Renal cortex interstitium (tissue), 11 donors: ENCODE measurements around the gene MX1. TPM values are rescaled to one million over a fixed set of nuclear protein-coding genes. Genes with fewer than 3 reads are reported as not detected.
"Not testable (repeated sequence)": the region's sequence is repeated elsewhere in the genome, so short reads cannot be mapped to it uniquely, and the experiment has no call there.

Experiments used
- DNase-seq, 11 donors: peaks; one replicate each; pipeline ENCODE4 v3.0.0-alpha.2; 2013; ENCODE audit warnings: low read depth in 9 of 11, low spot score in 4 of 11; ENCODE audit errors: extremely low read depth in 1 of 11
- polyA plus RNA-seq, 3 donors: library from polyadenylated mRNA; unstranded; fragments of 120-200 nt; gene quantifications; one replicate each; pipeline ENCODE4 v1.2.1, GENCODE V29; 2013; ENCODE audit not compliant: insufficient read length in 3 of 3

Gene MX1
- polyA plus RNA-seq, 3 donors: 7.7 to 18.3 (median 7.9) TPM

DNA sequence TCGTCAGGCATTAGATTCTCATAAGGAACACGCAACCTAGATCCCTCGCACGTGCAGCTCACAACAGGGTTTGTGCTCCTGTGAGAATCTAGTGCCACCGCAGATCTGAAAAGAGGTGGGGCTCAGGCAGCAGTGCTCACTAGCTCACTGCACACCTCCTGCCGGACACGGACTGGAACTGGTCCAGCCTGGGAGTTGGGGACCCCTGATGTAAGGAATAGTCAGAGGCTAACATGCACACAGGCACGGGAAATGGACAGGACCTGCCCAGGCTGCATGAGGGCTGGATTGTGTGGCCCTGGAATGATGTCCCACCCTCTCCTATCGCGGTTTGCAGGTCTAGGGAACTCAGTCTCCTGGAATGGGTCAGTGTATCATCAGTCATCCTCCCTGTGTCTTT is 23.2 kb upstream of the MX1 start:
- no peak for DNase-seq

DNA sequence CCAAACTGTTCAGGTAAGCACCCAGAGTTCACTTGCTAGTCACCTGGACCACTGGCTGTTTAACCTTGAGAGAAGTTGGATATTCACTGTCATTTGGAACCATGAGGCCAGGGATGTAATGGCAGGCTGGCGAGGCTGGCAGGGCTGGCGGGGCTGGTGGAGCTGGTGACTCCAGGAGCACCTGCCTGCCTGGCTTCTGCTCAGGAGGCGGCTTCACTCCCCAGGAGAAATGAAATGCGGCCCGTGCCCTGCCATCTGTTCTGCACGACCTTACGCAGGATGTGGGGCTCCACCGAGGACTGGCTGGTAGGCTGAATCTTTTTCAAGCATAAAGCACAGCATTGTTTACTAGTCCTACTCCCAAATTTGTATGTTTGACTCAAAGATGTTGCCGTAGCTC is 22.7 kb upstream of the MX1 start:
- no peak for DNase-seq

DNA sequence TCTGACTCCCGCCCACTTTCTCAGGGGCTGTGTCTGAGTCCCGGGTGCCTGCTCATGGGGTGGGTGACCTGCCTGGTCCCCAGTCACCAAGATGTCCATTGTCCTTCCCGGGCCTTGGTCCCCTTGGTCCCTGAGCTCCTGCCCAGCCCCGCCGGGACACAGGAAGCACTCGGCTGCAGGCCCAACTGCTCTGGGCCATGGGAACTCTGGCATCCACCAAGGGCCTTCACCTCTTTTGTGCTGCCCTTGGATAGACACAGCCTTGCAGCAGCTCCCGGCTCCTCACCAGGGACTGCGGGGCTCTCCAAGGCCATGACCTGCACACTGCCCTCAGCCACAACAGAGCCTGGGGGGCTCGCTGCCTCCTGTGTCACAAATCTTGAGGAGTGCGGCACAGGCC is 22.1 kb upstream of the MX1 start:
- DNase-seq: no peak

DNA sequence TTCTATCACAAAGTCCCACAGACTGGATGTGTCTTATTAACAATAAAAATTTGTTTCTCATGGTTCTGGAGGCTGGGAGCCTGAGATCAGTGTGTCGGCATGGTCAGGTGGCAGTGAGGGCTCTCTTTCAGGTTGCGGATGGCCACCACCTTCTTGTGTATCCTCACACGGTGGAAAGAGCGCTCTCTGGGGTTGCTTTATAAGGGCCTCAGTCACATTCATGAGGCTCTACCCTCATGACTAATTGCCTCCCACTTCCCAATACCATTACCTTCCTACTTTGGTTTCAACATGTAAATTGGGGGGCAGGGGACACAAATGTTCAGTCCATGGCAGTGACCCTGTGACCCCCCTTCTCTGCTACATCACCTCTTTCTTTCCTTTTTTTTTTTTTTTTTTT is 20.7 kb upstream of the MX1 start:
- no peak for DNase-seq

DNA sequence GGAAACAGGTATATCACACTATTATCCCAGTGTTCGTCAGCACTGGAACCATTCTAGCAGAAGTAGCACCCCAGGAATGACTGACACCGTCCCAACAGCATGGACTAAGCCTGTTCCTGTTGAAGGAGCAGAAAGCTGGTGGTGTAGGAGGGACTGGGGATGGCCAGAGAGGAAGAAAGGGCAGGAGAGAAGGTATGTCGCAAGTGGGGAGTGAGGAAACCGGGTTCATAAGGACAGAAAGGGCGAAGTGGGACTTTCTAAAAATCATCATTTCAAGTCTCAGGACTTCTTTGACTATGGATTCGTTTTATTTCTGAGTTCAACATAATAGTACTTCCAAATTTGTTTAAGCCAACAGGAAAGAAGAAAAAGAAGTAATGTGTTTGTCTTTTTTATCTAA is 19.7 kb upstream of the MX1 start:
- DNase-seq: no peak

DNA sequence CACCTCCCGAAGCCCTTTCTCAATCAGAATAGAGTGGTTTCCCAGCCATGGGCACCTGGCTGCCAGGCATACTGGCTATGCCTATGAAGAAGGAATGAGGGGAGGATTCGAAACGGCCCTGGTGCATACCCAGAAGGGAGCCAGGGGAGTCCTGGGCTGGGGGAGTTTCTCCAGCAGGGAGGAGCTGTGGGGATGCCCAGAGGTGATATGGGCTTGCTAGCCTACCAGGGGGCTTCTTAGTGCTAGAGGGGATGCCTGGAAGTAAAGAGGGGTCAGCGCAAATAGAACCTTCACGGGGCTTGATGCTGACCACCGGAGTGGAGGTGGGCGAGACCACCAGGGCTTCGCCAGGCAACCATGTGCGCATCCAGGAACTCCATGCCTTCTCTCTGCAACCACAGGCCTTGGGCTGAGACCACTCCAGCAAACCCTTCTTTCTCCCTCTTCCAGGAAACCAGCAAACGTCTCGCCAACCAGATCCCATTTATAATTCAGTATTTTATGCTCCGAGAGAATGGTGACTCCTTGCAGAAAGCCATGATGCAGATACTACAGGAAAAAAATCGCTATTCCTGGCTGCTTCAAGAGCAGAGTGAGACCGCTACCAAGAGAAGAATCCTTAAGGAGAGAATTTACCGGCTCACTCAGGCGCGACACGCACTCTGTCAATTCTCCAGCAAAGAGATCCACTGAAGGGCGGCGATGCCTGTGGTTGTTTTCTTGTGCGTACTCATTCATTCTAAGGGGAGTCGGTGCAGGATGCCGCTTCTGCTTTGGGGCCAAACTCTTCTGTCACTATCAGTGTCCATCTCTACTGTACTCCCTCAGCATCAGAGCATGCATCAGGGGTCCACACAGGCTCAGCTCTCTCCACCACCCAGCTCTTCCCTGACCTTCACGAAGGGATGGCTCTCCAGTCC is 18.2 kb upstream of the MX1 start:
- no peak for DNase-seq

DNA sequence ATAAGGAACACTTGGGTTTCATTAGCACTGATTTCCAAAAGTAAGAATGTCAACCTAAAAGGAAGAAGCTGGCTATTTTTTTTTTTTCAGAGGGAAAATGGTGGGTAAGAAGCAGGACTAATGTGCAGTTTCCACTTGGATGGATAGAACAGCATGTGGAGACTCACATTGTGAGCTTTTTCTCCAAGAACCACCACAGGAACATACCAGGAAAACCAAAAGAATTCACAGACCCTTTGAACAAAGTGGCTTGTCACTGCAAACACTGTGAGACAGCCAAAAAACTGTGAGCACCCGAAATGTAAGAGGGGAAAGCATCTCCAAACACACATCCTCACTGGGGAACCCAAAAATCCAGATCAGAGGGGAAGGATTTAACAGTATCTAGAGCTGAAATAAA is 15.7 kb upstream of the MX1 start:
- DNase-seq: no peak

DNA sequence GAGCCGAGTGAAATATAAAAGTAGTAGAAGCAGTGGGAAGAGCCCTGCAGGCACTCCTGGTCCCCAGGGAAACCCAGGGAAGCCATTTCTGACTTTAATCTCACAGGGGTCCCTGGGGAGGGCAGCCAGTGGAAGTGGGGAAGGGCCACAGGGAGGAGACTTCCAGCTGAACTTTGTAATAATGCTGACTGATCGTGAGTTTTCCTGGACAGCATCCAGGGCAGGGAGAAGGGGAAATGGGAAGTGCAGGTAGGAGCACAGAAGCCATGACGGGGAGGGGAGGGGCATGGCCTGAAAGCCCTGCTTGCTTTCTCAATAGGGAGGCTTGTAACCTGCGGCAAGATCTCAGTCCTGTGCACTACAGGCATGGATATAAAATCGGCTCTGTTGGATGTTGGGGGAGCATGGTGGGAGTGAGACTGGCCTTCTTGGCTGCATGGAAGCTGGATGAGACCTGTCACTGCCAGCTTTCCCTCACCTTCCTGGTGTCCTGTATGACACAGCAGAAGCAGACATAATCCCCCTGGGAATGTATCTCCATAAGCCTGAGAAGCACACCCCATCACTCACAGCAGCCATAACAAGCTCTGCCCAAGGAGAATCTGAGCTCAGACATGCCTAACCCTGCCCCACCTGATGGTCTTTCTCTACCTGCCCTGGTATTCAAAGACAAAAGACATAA is 15.1 kb upstream of the MX1 start:
- no peak for DNase-seq

DNA sequence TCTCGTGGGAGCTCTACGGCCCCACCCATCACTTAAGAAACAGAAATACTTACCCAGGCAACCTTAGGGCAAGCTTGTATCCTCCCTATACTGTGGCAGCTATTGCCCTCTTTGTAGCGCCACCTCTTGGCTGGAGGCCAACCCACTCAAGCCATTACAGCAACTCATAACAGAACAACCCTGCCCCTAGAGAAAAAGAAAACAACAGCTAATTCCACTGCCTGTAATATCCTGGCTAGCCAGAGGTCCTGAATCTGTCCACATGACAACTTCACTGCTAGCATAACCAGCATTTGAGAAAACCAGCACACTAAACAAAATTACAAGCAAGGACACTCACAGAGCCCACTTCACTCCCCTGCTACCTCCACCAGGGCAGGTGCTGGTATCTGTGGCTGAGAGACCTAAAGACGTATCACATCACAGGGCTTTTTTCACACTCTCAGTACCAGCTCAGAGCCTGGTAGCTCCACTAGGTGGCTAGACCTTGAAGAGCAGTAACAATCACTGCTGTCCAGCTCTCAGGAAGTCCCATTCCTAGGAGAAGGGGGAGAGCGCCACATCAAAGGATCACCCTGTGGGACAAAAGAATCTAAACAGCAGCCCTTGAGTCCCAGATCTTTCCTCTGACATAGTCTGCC is 14.5 kb upstream of the MX1 start:
- DNase-seq: no peak

DNA sequence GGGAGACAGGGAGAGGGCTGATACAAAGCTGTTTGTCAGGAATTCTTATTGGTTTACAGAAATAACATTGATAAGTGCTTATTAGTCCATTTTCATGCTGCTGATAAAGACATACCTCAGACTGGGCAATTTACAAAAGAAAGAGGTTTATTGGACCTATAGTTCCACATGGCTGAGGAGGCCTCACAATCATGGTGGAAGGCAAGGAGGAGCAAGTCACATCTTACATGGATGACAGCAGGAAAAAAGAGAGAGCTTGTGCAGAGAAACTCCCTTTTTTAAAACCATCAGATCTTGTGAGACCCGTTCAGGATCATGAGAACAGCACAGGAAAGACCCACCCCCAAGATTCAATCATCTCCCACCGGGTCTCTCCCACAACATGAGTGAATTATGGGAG is 8.5 kb upstream of the MX1 start:
- not testable (repeated sequence) for DNase-seq

DNA sequence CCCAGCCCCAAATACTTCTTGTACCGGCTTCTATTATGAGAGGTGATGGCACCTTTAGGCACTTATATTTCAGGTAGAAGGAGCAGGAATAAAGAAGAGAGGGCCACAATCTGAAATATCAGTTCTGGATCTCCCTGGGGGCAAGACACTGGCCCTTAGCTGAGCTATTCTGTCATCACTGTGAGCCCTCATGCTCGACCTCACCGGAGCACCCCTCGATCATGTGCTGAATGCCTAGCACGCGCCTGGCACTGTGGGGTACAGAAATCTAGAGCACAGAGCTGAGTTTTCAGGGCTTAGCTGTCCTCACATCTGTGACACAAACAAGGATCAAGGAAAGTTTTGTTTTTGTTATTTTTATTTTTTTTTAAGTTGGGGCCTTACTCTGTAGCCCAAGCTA is 7.6 kb upstream of the MX1 start:
- DNase-seq: no peak

DNA sequence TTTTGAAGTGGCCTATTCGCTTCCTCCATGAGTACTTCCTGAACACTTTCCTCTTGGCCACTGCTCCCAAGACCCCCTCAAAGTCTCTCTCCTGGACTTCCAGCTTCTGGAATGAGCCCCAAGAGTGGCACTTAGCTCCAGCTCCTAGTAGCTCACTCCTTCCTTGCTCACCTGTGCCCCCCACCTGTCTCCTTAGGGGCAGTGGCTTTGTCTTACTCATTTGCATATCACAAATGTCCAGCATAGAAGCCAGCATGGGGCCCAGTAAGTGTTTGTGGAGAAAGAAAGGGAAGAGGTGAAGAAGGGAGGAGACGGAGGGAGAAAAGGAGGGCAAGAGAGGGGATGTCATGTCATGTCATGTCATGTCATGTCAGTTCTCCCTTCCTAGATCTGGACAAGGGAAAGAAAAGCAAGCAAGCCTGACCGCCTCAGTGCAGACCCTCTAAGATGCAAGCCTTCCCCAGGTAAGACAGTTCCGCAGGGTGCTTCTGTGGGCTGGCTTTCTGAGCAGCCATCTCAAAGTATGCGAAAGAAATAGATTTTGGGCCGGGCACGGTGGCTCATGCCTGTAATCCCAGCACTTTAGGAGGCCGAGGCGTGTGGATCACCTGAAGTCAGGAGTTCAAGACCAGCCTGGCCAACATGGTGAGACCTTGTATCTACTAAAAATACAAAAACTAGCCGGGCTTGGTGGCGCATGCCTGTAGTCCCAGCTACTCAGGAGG is 6.9 kb upstream of the MX1 start:
- DNase-seq: no peak

DNA sequence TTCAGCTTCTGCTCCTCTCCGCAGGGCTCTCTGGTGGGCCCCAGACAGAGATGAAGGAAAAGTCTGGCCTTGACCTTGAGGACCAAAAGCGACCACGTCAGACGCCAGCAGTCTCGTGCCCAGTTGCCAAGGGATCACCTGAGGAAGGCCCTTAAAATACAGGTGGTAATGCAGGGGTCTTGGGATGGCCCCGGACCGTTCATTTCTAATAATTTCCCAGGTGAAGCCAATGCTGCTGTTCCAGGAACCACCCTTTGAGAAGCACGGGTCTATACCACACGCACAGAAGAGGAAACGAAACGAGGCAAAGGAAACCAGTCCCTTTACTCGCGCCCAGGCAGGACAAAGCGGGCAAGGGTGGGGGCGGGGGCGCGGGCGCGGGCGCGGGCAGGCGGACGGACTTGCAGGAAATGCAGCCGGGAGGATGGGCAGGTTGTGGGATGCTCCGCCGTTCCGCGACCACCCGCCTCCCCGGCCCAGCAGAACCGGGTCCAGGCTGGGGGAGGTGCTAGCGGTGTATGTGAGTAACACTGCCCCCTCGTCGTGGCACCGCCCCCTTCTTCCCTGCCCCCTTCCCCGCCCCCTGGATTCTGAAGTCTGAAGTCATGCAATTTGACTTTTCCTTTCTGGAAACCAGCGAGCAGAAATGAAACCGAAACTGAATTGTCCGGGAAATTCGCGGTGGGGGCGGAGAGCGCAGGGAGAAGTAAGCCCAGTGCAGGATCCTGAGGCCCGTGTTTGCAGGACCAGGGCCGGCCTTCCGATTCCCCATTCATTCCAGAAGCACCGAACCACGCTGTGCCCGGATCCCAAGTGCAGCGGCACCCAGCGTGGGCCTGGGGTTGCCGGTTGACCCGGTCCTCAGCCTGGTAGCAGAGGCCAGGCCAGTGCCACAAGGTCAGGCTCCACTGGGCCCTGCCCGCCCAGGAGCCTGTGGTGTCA is 5.8 kb upstream of the MX1 start:
- peak; percentile 50 to 88 (median 84) for DNase-seq

DNA sequence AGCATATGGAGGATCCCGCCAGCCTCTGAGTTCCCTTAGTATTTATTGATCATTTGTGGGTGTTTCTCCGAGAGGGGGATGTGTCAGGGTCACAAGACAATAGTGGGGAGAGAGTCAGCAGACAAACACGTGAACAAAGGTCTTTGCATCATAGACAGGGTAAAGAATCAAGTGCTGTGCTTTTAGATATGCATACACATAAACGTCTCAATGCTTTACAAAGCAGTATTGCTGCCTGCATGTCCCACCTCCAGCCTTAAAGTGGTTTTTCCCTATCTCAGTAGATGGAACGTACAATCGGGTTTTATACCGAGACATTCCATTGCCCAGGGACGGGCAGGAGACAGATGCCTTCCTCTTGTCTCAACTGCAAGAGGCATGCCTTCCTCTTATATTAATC is 5.0 kb upstream of the MX1 start:
- not testable (repeated sequence) for DNase-seq

DNA sequence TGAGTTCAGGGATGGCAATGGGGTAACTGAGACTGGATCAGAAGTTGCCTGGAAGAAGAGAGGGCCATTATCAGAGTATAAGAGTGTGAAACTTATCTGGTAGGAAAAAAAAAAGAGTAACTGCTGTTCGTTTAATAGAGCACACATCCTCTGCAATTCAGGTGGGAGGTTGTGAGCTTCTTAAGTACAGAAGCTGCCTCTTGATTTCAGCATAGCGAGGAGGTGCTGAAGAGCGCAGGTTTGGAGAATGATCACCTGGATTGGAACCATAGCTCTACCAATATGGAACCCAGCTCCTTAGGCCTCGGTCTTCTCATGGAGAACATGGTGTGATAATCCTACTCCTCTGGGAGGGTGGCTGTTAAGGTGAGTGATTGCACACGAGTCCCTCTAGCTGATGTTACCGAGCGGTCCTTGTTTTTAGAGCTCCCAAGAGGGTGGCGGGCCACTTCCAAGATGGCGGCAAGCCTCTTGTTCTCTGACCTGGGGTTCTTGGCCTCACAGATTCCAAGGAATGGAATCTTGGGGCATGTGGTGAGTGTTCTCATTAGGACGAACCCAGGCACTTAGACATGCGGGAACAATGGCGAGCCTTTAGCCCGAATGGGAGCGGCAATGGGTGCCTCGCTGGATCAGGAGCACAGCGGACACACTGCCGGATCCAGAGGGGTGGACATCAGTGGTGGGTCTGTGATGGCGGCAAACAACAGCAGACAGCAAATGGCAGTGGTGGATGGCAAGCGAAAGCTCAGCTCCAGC is 3.3 kb upstream of the MX1 start:
- no peak for DNase-seq

DNA sequence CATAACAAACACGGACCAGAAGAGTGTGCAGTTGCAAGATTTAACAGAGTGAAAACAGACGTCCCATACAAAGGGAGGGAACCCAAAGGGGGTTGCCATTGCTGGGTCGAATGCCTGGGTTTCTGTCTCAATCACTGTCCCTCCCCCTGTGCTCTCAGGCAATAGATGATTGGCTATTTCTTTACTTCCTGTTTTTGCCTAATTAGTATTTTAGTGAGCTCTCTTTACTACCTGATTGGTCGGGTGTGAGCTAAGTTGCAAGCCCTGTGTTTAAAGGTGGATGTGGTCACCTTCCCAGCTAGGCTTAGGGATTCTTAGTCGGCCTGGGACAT is 2.8 kb upstream of the MX1 start:
- not testable (repeated sequence) for DNase-seq

DNA sequence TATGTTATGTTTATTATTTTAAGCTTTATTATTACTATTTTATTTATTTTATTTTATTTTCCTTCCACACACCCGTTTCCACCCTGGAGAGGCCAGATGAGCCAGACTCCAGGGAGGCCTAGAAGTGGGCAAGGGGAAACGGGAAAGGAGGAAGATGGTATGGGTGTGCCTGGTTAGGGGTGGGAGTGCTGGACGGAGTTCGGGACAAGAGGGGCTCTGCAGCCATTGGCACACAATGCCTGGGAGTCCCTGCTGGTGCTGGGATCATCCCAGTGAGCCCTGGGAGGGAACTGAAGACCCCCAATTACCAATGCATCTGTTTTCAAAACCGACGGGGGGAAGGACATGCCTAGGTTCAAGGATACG is 468 bp upstream of the MX1 start:
- no peak for DNase-seq
